NCI-H2029 treated with DMSO at 0.1 percent for 48 hours (cell line): Measurements from ENCODE around the gene CSTPP1.
A peak's percentile ranks its signal among the peaks of the same experiment; 100 is the strongest.
"Not testable (repeated sequence)": the region's sequence is repeated elsewhere in the genome, so short reads cannot be mapped to it uniquely, and the experiment has no call there.

Experiments used
- DNase-seq: peaks from one replicate; lab custom pipeline; 2025; lab: John Stamatoyannopoulos, UW

Gene CSTPP1

DNA sequence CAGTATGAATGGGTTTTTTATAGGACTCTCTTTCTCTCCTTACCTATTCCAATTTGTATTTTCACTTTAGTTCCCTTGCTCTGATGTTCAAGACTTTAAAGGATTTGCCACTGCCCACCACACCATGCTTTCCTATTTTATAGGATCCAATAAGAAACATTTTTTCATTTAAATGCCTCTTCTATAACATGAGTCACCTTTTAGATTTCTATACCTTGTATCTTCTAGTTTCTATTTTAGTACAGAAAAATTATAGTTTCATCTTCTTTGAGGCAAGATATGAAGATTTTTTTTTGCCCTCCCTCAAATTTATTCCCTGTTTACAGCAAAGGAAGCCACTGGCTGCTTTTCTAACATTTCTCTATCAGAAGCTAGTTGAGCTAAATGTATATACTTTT, 163.4 kb downstream of the CSTPP1 start:
- DNase-seq = no peak

DNA sequence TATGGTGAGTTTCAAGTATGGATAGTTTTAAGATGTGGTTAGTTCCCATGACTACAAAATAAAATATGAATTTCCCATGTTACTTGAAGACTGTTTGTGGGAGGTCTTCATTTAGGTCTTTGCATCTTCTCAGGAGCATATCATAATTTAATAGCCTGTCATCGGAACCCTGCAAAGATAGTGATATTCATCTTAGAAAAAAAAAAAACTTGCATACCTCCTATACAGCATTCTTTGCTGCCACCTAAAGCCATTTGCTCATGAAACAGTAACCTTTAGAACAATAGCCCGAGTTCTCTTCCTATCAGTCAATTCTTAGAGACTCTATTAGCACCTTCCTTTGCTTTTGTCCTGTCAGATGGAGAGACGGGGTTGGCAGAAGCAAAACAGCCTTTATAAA, 164.8 kb downstream of the CSTPP1 start:
- no peak for DNase-seq

GRCh38 chr11:47104261-47104950, 167.8 kb downstream of the CSTPP1 start:
- DNase-seq = no peak

DNA sequence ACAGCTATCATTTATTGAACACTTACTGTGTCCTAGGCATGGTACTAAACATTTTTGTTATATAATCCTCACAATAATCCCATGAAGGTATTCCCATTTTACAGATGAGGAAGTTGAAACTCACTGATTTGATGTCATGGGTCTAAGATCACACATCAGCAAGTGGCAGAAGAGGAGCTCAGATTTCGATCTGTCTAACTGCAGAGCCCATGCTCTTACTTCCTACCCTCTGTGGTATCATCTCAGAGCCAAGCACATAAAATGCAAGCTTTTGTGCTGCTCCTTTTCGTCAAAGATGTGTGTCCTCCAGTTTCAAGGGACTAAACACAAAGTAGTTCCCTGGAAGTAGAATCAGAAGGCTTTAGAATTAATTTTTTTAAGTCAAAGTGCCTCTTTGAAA, 169.0 kb downstream of the CSTPP1 start:
- DNase-seq = no peak

DNA sequence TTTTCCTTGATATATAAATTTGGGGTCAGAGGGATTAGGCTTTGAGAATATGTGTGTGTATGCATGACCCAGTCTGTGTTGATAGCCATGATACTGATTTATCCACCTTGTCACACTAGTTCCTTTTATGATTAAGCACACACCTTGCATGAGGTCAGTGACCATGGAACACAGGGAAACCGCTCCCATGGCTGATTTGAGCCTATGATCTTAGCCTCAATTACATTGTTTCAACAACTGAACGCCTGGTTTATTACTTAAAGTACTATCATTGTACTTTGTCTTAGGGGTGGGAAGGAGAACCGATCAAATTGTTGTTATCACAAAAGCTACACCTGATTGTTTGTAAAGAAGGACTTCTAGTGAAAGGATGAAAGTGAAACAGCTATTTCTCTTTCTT, 169.4 kb downstream of the CSTPP1 start:
- DNase-seq = no peak

DNA sequence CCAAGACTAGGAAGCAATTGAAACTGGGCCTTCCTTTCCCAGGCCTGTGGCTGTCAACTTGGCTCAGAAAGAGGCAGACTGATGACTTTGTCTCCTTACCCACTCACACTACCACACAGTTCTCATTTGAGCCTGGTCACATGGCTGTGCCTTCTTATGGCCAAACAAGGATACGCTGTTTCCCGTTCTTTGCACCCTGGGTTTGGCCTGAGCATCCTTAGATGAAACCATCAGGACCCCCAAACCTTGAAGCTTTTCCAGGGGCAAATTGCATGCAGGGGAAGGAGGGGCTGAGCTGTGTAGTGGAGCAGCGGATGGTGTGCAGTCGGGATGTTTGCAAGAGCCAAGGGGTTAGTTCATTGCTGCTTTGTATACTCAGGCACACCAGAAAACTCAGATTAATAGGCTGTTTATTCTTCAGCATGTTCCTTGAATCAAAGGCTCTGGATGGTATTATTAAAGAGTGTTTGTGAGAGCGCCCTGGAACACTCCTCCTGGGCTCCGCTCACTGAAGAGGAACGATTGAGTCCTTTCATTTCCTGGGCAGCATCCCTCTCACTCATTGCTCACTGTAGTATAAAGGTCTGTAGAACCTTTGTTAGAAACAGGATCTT, 170.3 kb downstream of the CSTPP1 start:
- DNase-seq = peak; percentile 84

DNA sequence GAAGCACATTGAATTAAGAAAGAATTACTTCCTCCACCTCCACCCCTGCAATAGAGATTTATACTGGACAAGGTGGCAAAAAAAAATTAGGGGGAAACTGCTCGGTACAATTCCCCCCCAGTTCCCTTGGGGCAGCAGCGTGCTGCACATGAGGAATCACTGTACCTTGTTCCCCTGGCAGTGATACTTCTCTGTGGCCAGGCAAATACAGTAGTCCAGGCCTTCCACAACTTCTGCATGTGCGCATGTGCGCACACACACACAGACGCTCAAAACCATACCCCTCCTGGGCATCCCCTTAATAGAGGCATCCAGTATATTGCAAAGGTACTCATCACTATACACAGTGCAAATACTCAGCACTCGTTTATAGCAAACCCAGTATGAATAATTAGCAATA, 171.2 kb downstream of the CSTPP1 start:
- no peak for DNase-seq

DNA sequence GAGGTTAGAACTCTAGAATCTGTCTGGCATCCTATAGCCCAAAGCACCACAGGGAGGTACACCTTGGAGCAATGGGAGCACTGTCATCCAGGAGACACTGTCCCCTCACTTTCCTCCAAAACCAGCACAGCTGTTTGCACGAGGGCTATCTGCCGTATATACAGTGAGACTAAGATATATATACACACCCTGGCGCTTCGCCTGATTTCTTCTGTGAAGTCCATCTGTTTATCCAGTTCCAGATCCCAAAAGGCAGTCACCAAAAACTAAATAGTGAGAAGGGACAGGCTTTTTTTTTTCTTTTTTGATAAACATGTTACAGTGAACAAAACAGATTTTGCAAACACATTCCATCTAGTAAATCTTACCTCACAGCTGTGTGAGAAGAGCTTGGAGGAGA, 171.7 kb downstream of the CSTPP1 start:
- no peak for DNase-seq

DNA sequence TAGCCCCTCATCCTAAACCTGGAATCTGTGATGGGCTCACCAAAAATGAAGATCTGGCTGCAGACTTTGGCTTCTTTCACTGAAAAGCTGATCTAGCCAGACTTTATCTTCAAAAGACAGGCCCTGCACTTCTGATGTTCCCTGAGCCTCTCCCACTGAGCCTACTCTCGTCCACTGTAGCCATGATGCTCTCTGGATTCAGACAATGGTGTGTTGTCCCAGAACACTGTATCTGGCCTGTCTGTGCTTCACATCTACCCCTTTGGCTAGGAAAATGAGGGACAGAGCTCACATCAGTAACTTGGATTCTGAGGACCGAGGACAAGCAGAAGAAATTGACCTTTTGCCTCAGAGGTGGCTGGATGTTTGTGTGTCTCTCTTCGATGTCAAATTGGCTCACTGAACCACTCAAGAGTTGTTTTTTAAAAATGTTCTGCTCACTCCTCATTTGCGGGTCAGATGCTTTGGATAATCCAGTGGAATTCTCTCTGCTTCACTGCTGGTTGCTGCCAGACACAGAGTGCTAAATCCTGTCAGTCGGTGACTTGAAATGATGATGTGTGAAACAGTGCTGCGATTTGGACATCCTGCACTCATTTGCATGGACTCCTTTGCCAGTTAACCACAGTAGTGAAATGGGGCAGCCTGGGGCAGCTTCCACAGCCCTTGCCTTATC, 172.6 kb downstream of the CSTPP1 start:
- no peak for DNase-seq

DNA sequence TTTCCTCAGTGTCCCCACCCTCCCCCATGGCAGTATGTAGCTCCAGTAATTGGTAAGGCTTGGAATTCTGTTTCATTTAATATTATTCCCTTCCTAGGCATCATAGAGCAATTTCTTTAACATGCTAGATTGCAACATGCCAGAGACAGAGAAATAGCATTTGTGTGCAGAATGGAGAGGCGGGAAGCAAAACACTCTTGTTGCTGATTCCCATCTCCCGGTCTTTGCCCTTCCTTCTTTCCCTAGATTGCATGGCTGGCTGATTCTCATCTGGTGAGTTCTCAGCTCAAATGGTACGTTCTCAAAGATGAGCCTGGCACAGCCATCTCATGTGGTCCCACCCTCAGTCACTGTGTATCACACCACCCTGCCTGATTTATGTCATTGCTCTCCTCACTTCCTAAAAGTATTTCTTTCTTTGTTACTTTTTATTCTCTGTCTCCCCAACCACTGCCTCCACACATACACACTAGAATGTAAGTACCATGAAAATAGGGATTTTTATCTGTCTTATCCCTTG, 173.2 kb downstream of the CSTPP1 start:
- DNase-seq = no peak

DNA sequence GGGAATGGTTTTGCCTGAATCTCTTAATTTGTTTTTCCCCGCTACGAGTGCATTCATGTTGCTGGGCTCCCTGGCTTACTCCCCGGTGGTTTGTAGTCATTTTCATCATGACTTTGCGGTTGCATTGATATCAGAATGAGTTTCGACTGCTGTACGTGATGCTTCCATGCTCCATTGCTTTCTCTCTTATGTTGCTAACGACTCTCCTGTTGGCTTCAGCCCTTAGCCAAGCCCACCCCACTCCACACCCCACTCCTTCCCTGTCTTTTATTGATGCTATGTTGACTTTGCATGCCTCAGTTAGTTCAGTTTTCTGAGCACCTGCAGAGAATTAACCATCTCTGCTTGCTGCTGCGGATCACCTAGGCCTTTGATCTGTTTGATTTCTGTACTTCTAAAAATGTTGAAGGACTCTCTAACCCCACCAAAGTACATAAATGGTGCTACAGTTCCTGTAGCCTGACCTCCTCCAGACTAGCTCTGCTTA, 174.8 kb downstream of the CSTPP1 start:
- peak; percentile 98 for DNase-seq

GRCh38 chr11:47112941-47113340, 176.4 kb downstream of the CSTPP1 start:
- not testable (repeated sequence) for DNase-seq

GRCh38 chr11:47118958-47119688, 182.6 kb downstream of the CSTPP1 start:
- peak; percentile 69 for DNase-seq

DNA sequence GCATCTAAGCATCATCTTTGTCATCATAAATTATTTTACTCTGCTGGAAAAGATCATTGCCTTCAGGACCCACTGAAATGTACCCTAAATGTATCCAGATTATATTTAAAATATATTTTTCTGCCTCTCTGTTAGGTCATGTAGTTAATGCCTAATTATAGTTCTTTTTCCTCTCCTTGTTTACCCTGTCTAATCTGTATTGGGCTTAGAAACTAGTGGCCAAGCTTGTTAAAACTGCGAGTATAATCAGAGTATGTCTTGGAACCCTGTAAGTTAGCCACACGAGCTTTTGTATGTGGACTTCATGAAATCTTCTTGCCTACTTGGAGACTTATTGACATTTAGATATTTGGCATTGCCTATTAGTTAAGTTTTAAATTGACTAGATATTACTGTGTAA, 184.5 kb downstream of the CSTPP1 start:
- DNase-seq = no peak

GRCh38 chr11:47121731-47122130, 185.2 kb downstream of the CSTPP1 start:
- DNase-seq = no peak

DNA sequence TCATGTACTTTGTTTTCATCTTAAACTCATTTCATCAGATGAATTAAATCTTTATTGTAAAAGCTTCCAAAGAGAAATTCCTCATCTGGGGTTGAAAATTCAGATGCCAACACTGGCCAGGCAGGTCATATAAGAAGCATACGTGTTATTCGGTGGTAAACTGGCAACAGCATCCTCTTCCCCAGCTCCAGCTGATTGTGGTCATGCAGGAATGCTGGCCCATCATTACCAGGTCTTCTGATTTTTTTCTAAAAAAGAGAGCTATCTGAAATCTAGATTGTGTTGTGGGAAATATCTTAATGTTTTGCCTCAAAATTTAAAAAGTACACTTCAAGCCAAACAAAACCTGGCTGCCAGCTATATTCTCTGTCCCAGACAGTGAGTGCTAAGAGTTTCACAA, 186.5 kb downstream of the CSTPP1 start:
- no peak for DNase-seq

DNA sequence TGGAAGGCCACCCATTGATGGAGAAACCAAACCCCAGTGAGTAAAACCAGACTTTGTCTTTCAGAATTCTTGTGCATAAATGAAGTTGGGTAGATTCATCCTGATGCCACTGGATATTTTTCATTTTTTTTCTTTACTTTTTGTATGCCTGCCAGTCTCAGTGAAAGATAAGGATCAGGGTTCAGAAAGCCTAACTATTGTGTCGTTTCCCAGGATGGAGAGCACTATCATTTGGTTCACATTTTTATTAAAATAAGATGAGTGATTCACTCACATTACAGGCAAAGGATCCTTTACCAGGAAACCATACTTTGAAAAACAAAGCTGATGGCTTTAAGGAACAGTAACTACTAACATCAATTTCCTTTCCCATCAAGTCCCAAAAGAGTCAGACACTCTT, 188.1 kb downstream of the CSTPP1 start:
- DNase-seq = no peak

- DNase-seq = no peak
Observed at GRCh38 chr11:47125083-47125482, 188.5 kb downstream of the CSTPP1 start.

GRCh38 chr11:47127213-47127612, 190.7 kb downstream of the CSTPP1 start:
- DNase-seq = peak; percentile 20

DNA sequence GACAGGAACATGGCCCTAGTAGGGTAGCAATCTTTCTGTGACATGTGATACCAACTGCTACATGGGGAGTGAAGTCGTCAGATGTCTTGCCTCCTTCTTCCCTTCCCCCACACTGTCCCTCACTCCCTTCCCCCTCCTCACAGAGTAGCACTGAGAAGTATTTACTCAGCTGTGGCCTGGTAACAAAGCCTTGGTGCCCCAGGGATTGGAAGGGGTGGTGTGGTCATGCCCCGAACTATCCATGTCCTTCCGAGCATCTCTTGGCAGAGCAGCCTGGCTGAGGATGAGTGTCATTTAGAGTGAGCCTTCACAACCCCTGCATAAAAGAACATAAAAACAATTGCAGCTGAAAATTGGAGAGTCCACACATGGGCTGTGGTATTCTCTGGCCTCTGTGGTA, 194.0 kb downstream of the CSTPP1 start:
- peak; percentile 62 for DNase-seq

GRCh38 chr11:47131136-47131535, 194.6 kb downstream of the CSTPP1 start:
- no peak for DNase-seq

GRCh38 chr11:47132490-47132889, 195.9 kb downstream of the CSTPP1 start:
- DNase-seq = no peak
